SK-N-SH (cell line): ENCODE results near the gene SND1.

Experiments used
- CTCF ChIP-seq: fragments of 200-600 bp; sonication (generic); IDR thresholded peaks from 2 replicates; pipeline ENCODE4 v1.6.1; 2017; ENCODE audit warnings: antibody characterized with exemption, mild to moderate bottlenecking, moderate library complexity
- FOXM1 ChIP-seq: IDR thresholded peaks from 2 replicates; pipeline ENCODE4 v1.4.0; 2012; ENCODE audit warnings: low read depth, mild to moderate bottlenecking
- MAX ChIP-seq: IDR thresholded peaks from 2 replicates; pipeline ENCODE4 v1.4.0; 2012; ENCODE audit warnings: low read depth
- MXI1 ChIP-seq: IDR thresholded peaks from 2 replicates; pipeline ENCODE4 v1.6.1; 2012; ENCODE audit warnings: mild to moderate bottlenecking, low read depth, low read length, improper control_type of control experiment
- RCOR1 ChIP-seq: fragments of 150-350 bp; IDR thresholded peaks from 2 replicates; pipeline ENCODE4 v1.6.1; 2017; ENCODE audit warnings: antibody characterized with exemption, low read length
- RFX5 ChIP-seq: IDR thresholded peaks from 2 replicates; pipeline ENCODE4 v1.6.1; 2012; ENCODE audit warnings: mild to moderate bottlenecking, improper control_type of control experiment, low read length
- SIN3A ChIP-seq: IDR thresholded peaks from 2 replicates; pipeline ENCODE4 v1.6.1; 2012; ENCODE audit warnings: low read depth, mild to moderate bottlenecking, low read length, moderate library complexity, borderline replicate concordance

GRCh38 chr7:128113839-128114238 lies 461.8 kb downstream of the SND1 start:
- TF ChIP-seq CTCF: no peak
- no peak for TF ChIP-seq MXI1
- TF ChIP-seq MAX: no peak
- no peak for TF ChIP-seq RCOR1
- no peak for TF ChIP-seq FOXM1
- no peak for TF ChIP-seq SIN3A
- no peak for TF ChIP-seq RFX5
